HG03103 (cell line): ENCODE measurements around the gene CARS1.
"Not testable (repeated sequence)": the region's sequence is repeated elsewhere in the genome, so short reads cannot be mapped to it uniquely, and the experiment has no call there.

Experiments used
- ATAC-seq: cut with Tn5 transposase; IDR thresholded peaks from one replicate; pipeline ENCODE4 v1.9.1; 2021; ENCODE audit warnings: low read depth; ENCODE audit not compliant: unreplicated experiment

The CARS1 gene

GRCh38 chr11:3090096-3090901 is 33.1 kb upstream of the CARS1 start:
- no peak for ATAC-seq

GRCh38 chr11:3089236-3090061 is 32.2 kb upstream of the CARS1 start:
- no peak for ATAC-seq

GRCh38 chr11:3088806-3089205 is 31.6 kb upstream of the CARS1 start:
- no peak for ATAC-seq

DNA sequence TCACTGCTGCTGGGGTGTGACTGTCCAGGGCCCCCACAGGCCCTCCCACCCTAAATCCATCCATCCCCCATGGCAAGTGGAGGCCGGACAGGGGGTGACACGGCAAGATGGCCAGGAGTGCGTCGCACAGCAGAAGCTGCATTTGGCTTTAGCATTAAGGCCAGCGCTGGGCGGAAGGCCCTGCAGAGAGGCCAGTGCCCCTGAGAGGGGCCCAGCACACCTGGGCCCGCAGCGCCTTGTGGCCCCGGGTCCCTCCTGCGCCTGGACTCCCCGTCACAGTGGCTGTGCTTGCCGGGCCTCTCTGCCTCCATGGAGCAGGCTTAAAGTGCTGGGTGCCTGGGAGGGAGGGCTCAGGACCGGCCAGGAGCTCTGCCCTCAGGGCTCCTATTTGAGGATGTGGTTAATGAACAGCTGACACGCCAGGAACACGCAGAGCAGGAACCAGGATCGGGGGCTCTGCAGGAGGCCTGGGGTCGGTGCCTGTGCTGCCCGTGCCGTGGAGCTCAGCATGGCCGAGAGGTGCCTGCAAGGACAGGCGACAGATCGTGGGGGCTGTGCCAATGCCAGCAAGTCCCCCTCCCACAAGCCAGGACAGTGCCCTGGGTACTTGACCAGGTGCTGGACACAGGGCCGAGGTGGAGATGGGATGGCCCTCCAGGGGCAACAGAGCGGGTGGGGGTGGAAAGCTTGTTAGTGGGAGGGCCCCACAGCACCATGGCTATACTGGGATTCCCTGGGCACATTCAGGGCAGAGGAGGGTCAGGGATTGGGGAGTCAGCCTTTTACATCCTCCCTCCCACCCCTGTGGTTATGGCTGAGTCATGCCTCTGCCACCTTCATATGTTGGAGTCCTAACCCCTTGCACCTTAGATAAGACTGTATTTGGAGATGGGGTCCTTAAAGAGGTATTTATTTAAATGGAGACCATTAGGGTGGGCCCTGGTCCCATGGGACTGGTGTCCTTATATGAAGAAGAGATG is 30.9 kb upstream of the CARS1 start:
- no peak for ATAC-seq

DNA sequence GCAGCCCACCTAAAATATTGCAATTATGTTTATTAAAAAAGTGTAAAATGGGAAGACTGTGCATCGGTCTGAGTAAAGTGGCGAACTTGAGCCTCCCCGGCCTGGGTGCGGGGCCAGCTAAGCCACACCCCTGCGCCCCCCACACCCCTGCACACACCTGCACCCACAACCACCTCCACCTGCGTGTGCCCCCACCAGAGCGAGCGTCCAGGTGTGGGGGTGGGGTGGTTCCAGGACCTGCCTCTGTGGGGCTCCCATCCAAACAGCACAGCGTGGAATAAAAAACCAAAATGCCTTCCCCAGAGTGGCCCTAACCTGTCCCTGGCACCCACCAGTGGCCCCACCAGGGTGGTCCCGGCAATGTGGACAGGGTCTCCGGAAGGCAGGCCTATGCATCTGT is 30.1 kb upstream of the CARS1 start:
- ATAC-seq: no peak

GRCh38 chr11:3086671-3087150 is 29.5 kb upstream of the CARS1 start:
- no peak for ATAC-seq

DNA sequence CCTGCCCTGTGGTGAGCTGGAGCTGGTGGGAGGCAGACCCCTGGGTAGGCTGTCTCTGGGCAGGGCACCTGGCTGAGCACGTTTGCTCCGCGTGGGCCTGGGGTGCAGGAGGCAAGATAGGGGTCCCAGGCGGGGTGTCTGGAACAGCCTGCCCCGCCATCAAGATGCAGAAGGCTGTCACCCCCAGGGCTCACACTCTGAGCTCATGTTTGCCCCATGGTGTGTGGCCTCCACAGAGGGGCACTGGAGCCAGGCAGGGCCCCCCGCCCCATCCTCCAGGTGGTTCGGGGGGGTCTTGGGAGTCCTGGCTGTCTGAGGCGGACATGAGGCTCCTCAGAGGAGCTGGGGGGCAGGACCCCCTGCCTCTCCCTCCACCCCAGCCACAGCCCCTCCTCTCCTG is 28.9 kb upstream of the CARS1 start:
- no peak for ATAC-seq

DNA sequence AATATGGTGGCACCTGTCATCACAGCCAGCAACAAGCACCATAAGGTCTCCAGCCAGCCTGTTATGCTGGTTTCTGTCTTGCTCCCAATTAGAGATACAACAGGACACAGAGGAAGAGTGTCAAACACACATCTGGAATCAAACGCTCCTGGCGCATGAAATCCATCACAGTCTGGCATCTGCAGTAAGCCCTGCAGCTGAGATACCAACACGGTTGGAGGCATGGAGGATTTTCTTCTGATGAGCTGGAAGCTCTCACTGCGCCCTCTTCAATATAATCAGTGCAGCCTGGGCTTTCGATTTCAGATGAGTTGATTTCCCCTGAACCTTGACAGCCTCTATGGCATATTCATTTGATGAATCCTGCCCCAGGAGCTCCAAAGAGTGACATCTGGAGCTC is 27.8 kb upstream of the CARS1 start:
- no peak for ATAC-seq

GRCh38 chr11:3083321-3083720 is 26.1 kb upstream of the CARS1 start:
- ATAC-seq: no peak

- ATAC-seq: no peak
These were observed 24.1 kb upstream of the CARS1 start for GRCh38 chr11:3081386-3081751.

GRCh38 chr11:3080733-3081385 is 23.6 kb upstream of the CARS1 start:
- ATAC-seq: no peak

DNA sequence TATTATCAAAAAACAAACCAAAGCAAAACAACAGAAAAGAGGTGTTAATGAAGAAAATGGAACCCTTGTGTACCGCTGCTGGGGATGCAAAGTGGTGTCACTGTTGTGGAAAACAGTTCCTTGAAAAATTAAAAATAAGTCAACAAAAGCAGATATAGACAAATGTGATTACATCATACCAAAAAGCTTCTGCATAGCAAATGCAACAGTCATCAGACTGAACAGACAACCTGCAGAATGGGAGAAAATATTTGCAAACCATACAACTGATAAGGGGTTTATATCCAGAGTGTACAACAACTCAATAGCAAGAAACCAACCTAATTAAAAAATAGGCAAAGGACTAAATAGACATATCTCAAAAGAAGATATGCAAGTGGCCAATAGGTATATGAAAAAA is 22.9 kb upstream of the CARS1 start:
- no peak for ATAC-seq

GRCh38 chr11:3077846-3078440 is 20.7 kb upstream of the CARS1 start:
- ATAC-seq: no peak

DNA sequence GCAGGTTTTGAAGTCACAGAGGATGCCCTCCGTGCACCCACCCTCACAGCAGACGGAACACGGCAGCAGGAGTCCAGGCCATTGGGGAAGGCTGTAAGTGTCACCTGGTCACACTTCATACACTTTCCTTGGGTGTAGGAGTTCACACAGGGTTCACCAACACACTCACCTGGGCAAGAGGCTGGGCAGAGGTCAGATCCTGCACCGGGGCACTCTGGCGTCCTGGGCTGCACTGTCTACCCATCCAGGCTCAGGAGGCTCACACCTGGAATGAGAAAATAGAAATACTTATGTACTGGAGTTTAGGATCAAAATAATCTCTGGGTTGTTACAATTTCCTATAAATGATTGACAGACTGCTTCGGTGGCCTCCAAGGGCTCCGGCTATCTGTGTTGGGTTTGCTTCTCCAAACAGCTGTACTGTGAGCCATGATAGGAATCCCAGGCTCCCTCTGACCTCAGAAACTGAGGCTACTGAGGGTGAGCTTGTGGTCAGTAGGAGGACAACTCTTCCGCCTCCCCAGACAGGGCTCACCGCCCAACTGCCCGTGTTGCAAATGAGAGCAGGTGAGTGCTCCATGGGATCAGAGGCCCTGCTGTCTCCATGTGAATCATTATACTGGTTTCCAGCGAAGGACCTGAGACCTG is 20.1 kb upstream of the CARS1 start:
- no peak for ATAC-seq

DNA sequence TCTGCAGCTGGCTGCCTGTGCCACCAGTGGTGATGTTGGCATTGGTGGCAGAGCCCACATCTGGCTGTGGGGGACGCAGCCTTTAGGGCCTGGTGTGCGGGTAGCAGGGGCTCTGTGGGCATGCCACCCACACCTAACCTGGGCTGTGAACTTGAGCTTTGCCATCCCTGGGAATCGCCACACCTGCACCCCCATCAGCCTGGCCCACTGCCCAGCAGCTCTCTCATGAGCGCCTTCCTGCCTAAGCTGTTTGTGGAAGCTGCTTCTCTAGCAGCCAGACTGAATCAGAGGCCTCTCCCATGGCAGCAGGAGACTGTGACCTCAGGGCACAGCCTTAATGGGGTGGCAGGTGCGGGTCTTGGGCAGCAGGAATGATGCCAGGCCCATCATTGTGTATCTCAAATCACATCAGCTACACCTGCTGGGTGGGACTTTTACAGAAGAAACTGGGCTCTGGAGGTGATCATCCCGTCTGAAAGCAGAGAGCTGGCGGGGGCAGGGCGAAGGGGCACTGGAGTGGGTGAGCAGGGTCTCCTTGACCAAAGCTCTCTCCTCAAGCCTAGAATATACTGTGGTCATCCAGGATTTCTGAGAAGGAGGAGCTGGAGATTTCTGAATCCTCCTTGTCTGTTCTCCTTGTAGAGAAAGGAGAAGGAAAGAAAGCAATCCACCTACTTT is 17.8 kb upstream of the CARS1 start:
- ATAC-seq: no peak

- no peak for ATAC-seq
These were observed 15.8 kb upstream of the CARS1 start for GRCh38 chr11:3073029-3073435.

GRCh38 chr11:3069425-3069824 is 12.2 kb upstream of the CARS1 start:
- ATAC-seq: no peak

DNA sequence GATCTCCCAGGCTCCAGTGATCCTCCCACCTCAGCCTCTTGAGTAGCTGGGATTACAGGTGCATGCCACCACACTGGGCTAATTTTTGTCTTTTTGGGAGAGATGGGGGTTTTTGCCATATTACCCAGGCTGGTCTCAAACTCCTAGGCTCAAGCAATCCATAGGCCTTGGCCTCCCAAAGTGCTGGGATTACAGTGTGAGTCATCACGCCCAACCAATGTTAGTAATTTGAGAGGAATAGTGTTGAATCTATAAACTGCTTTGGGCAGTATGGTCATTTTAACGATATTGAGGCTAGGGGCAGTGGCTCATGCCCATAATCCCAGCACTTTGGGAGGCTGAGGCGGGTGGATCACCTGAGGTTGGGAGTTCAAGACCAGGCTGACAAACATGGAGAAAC is 9.1 kb upstream of the CARS1 start:
- ATAC-seq: not testable (repeated sequence)

- not testable (repeated sequence) for ATAC-seq
These were observed 7.5 kb upstream of the CARS1 start for GRCh38 chr11:3064709-3065108.
